ENCODE measurements around the gene PPP1R15B.

PPP1R15B gene

GRCh38 chr1:204437796-204438570 lies 26.4 kb upstream of the PPP1R15B start:
- no peak overlapping the region for H3K4me3 ChIP-seq (ENCODE audit: control insufficient read depth, low read depth, low read length)
- DNase-seq (ENCODE audit: low read depth), result no peak

DNA sequence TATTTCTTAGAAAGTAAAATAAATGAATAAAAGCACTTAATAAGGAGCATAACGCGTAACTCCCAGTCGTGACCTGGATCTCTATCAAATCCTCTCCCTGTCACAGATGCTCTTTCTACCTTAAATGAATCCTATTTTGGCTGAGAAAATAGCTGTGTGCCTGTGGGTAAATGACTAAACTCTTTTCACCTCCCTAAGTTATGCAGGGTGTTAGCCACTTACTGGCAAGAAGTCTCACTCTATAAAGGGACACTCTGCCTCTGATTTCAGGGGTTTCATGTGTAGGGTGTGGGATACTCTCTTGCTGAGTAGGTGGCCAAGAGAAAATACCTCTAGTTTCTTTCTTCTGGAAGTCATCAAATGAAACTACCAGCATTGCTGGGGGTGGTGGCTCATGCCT lies 24.3 kb upstream of the PPP1R15B start:
- no peak overlapping the region for H3K4me3 ChIP-seq (ENCODE audit: control insufficient read depth, low read depth, low read length)
- DNase-seq (ENCODE audit: low read depth), result no peak
- TF ChIP-seq, protein P1, sequence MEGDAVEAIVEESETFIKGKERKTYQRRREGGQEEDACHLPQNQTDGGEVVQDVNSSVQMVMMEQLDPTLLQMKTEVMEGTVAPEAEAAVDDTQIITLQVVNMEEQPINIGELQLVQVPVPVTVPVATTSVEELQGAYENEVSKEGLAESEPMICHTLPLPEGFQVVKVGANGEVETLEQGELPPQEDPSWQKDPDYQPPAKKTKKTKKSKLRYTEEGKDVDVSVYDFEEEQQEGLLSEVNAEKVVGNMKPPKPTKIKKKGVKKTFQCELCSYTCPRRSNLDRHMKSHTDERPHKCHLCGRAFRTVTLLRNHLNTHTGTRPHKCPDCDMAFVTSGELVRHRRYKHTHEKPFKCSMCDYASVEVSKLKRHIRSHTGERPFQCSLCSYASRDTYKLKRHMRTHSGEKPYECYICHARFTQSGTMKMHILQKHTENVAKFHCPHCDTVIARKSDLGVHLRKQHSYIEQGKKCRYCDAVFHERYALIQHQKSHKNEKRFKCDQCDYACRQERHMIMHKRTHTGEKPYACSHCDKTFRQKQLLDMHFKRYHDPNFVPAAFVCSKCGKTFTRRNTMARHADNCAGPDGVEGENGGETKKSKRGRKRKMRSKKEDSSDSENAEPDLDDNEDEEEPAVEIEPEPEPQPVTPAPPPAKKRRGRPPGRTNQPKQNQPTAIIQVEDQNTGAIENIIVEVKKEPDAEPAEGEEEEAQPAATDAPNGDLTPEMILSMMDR (IDR thresholded peaks at IDR 0.05; ENCODE audit: control insufficient read depth, insufficient read depth, low read depth, low read length, missing control alignments), result no peak

More at GRCh38 chr1:204437796-204438570, 26.4 kb upstream of the PPP1R15B start:
- TF ChIP-seq, protein P1 (IDR thresholded peaks at IDR 0.05; ENCODE audit: control insufficient read depth, insufficient read depth, low read depth, low read length, missing control alignments), result no peak

- no peak overlapping the region for H3K4me3 ChIP-seq (ENCODE audit: control insufficient read depth, low read depth, low read length)
- TF ChIP-seq, protein P1 (IDR thresholded peaks at IDR 0.05; ENCODE audit: control insufficient read depth, insufficient read depth, low read depth, low read length, missing control alignments), result no peak
- DNase-seq (ENCODE audit: low read depth), result no peak
These were observed 23.8 kb upstream of the PPP1R15B start for GRCh38 chr1:204435381-204435831.

GRCh38 chr1:204434116-204434755 lies 22.6 kb upstream of the PPP1R15B start:
- no peak for DNase-seq (ENCODE audit: low read depth)
- TF ChIP-seq, protein P1 (IDR thresholded peaks at IDR 0.05; ENCODE audit: control insufficient read depth, insufficient read depth, low read depth, low read length, missing control alignments), result no peak
- H3K4me3 ChIP-seq (ENCODE audit: control insufficient read depth, low read depth, low read length), result no peak overlapping the region

DNA sequence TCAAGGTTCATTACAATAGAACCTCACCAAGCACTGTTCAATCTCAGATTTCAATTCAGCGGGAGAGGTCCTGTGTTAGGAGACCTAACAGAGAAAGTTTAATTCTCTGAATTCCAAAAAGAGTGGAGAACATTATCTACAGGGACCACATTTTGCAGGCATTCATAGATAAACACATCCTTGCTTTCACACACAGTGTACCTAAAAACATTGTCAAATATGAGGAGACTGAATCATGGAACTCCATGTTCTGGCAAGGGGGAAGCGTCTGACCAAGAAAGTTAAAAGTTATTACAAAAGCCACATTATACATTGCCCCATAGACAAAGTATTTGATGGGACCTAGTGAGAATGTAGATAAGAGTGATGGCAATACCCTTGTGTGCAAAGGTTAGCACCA lies 21.1 kb upstream of the PPP1R15B start:
- H3K4me3 ChIP-seq (ENCODE audit: control insufficient read depth, low read depth, low read length), result no peak overlapping the region
- DNase-seq (ENCODE audit: low read depth), result no peak
- TF ChIP-seq, protein P1 (IDR thresholded peaks at IDR 0.05; ENCODE audit: control insufficient read depth, insufficient read depth, low read depth, low read length, missing control alignments), result no peak

DNA sequence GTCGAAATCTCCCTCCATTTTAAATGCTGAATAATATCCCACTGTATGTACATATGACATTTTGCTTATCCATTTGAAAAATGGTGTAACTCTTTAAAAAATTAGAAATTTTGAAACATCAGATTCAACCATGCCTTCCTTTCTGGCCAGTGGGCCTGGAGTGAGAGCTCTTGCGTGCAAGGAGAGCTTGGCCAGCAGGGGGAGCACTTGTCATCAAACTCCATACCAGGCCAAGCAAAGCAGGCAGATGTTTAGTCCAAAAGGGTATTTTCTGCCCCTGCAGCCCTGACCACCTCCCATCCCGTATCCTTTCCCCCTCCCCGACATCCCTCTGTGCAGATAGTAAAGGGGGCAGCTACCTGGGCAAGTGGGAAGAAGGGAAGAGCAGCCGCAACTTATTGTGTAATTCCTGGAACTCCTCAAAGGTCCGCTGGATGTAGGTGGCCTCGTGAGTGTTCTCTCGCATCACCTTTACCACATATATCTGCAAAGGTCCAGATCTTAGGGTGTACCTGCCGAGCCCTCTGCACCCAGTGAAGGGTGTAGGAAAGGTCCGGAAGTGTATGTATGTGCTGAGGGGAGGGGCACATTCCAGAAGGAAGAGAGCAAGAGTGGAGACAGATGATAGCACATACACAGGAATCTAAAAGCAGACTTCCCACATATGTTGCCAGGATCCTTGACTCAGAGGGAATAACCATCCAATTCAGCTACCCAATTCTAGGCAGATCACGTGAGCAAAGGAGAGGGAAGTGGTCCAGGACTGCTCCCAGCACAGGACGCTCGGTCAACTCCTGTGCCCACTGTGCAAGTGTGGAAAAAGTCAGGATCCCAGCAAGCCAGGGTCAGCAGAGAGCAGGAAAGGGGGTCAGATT lies 19.9 kb upstream of the PPP1R15B start:
- TF ChIP-seq, protein P1 (IDR thresholded peaks at IDR 0.05; ENCODE audit: control insufficient read depth, insufficient read depth, low read depth, low read length, missing control alignments), result peak; percentile 90
- no peak overlapping the region for H3K4me3 ChIP-seq (ENCODE audit: control insufficient read depth, low read depth, low read length)
- DNase-seq (ENCODE audit: low read depth), result no peak

All from AG09309 (cell line).